Measurements from ENCODE around the gene GPR32.
"Not testable (repeated sequence)": the region's sequence is repeated elsewhere in the genome, so short reads cannot be mapped to it uniquely, and the experiment has no call there.

Gene GPR32

GRCh38 chr19:50747141-50747540, 23.1 kb upstream of the GPR32 start:
- not testable (repeated sequence) for DNase-seq

- DNase-seq = no peak
Observed at GRCh38 chr19:50749490-50749889, 20.8 kb upstream of the GPR32 start.

GRCh38 chr19:50750010-50750409, 20.3 kb upstream of the GPR32 start:
- DNase-seq = no peak

GRCh38 chr19:50753879-50754278, 16.4 kb upstream of the GPR32 start:
- DNase-seq = no peak

GRCh38 chr19:50756244-50756643, 14.0 kb upstream of the GPR32 start:
- not testable (repeated sequence) for DNase-seq

- not testable (repeated sequence) for DNase-seq
Observed at GRCh38 chr19:50757624-50758023, 12.6 kb upstream of the GPR32 start.

- not testable (repeated sequence) for DNase-seq
Observed at GRCh38 chr19:50759076-50759475, 11.2 kb upstream of the GPR32 start.

- no peak for DNase-seq
Observed at GRCh38 chr19:50759886-50760285, 10.4 kb upstream of the GPR32 start.

GRCh38 chr19:50761501-50761900, 8.8 kb upstream of the GPR32 start:
- not testable (repeated sequence) for DNase-seq

- not testable (repeated sequence) for DNase-seq
Observed at GRCh38 chr19:50763521-50763920, 6.7 kb upstream of the GPR32 start.

GRCh38 chr19:50764409-50764808, 5.9 kb upstream of the GPR32 start:
- DNase-seq = no peak

GRCh38 chr19:50766746-50767145, 3.5 kb upstream of the GPR32 start:
- not testable (repeated sequence) for DNase-seq

- DNase-seq = not testable (repeated sequence)
Observed at GRCh38 chr19:50767263-50767662, 3.0 kb upstream of the GPR32 start.

GRCh38 chr19:50768277-50768676, 2.0 kb upstream of the GPR32 start:
- no peak for DNase-seq

GRCh38 chr19:50770888-50771287, 624 bp downstream of the GPR32 start:
- no peak for DNase-seq

- no peak for DNase-seq
Observed at GRCh38 chr19:50772476-50772875, 2.2 kb downstream of the GPR32 start.

- DNase-seq = not testable (repeated sequence)
Observed at GRCh38 chr19:50772912-50773311, 2.6 kb downstream of the GPR32 start.

GRCh38 chr19:50773454-50773853, 3.2 kb downstream of the GPR32 start:
- DNase-seq = not testable (repeated sequence)

- DNase-seq = no peak
Observed at GRCh38 chr19:50776131-50776530, 5.9 kb downstream of the GPR32 start.

- no peak for DNase-seq
Observed at GRCh38 chr19:50777261-50777660, 7.0 kb downstream of the GPR32 start.

- no peak for DNase-seq
Observed at GRCh38 chr19:50777830-50778303, 7.6 kb downstream of the GPR32 start.

- no peak for DNase-seq
Observed at GRCh38 chr19:50778906-50779430, 8.7 kb downstream of the GPR32 start.

GRCh38 chr19:50779504-50780457, 9.5 kb downstream of the GPR32 start:
- no peak for DNase-seq

Measured in right kidney (tissue), 1 donor.